Esophagus muscularis mucosa (tissue), 3 donors: ENCODE data around the gene WIPF3.

Source experiments
- POLR2AphosphoS5 ChIP-seq, 2 donors: sonication (generic); formaldehyde crosslinking; IDR thresholded peaks; one replicate each; pipeline ENCODE4 v1.6.1; 2017; ENCODE audit warnings: antibody characterized with exemption in 2 of 2
- TF ChIP-seq, protein P1 (sequence below), 3 experiments: fragments of 200-600 bp in 2 of 3; fragments of 450-650 bp in 1 of 3; sonication (generic) in 2 of 3; IDR thresholded peaks; one replicate each; pipeline ENCODE4 v1.5.1; 2017 to 2019; ENCODE audit warnings: antibody characterized with exemption in 3 of 3, mild to moderate bottlenecking in 2 of 3, moderate library complexity in 1 of 3

DNA sequence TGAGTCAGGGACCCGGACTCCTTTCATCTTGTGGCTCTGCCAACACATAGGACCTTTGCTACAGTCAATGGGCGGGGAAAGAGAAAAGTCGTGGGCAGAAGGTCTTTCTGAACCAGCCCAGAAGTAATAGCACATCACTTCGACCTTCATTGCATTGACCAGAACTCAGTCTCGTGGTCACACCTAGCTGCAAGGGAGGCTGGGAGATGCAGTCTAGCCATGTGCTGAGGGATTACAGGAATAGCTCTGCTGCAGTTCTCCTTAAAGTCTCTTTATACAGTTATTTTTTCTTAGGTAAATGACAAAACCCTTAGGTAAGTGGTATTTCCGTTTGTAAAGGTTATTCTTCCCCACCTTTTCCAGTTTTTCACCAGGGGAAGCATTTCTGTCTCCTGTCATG lies 25.4 kb downstream of the WIPF3 start:
- TF ChIP-seq, protein P1, sequence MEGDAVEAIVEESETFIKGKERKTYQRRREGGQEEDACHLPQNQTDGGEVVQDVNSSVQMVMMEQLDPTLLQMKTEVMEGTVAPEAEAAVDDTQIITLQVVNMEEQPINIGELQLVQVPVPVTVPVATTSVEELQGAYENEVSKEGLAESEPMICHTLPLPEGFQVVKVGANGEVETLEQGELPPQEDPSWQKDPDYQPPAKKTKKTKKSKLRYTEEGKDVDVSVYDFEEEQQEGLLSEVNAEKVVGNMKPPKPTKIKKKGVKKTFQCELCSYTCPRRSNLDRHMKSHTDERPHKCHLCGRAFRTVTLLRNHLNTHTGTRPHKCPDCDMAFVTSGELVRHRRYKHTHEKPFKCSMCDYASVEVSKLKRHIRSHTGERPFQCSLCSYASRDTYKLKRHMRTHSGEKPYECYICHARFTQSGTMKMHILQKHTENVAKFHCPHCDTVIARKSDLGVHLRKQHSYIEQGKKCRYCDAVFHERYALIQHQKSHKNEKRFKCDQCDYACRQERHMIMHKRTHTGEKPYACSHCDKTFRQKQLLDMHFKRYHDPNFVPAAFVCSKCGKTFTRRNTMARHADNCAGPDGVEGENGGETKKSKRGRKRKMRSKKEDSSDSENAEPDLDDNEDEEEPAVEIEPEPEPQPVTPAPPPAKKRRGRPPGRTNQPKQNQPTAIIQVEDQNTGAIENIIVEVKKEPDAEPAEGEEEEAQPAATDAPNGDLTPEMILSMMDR (IDR thresholded peaks at IDR 0.05), result no peak
- TF ChIP-seq POLR2AphosphoS5 (IDR thresholded peaks at IDR 0.05), result no peak
